GM23338 (cell line): ENCODE data around the gene SH3RF3.
A peak's percentile ranks its signal among the peaks of the same experiment; 100 is the strongest.

ENCODE experiments used
- CREB1 ChIP-seq: fragments of 250-450 bp; sonication (Bioruptor Pico); IDR thresholded peaks from 2 replicates; pipeline ENCODE4 v1.5.0; 2020; ENCODE audit warnings: low read depth, mild to moderate bottlenecking, moderate library complexity
- CTCF ChIP-seq, 2 experiments: fragments of 200-600 bp in 1 of 2; sonication (generic) in 1 of 2; conservative IDR thresholded peaks; 2 replicates each; pipeline versions ENCODE4 v1.5.1 to v1.6.1; 2016 to 2017; ENCODE audit warnings: antibody characterized with exemption in 2 of 2, low read depth in 2 of 2, mild to moderate bottlenecking in 2 of 2, moderate library complexity in 1 of 2
- EZH2 ChIP-seq: fragments of 200-600 bp; sonication (generic); IDR thresholded peaks from one replicate; pipeline ENCODE4 v1.8.0; 2017; ENCODE audit warnings: antibody characterized with exemption, mild to moderate bottlenecking, low read depth; ENCODE audit not compliant: unreplicated experiment
- EZH2phosphoT487 ChIP-seq: fragments of 200-600 bp; sonication (generic); IDR thresholded peaks from one replicate; pipeline ENCODE4 v1.8.1; 2018; ENCODE audit warnings: antibody characterized with exemption; ENCODE audit not compliant: unreplicated experiment
- JUNB ChIP-seq: IDR thresholded peaks from one replicate; pipeline ENCODE4 v1.6.1; 2016; ENCODE audit warnings: antibody characterized with exemption; ENCODE audit not compliant: unreplicated experiment
- POLR2AphosphoS5 ChIP-seq: IDR thresholded peaks from 2 replicates; pipeline ENCODE4 v1.6.1; 2016; ENCODE audit warnings: antibody characterized with exemption, low read depth
- STAT1 ChIP-seq: IDR thresholded peaks from one replicate; pipeline ENCODE4 v1.6.1; 2016; ENCODE audit warnings: antibody characterized with exemption; ENCODE audit not compliant: unreplicated experiment
- ZNF114 ChIP-seq: fragments of 250-450 bp; sonication (Bioruptor Pico); IDR thresholded peaks from 2 replicates; pipeline ENCODE4 v1.5.0; 2020; ENCODE audit warnings: mild to moderate bottlenecking, moderate library complexity
- ZNF462 ChIP-seq: fragments of 250-450 bp; sonication (Bioruptor Pico); IDR thresholded peaks from 2 replicates; pipeline ENCODE4 v1.5.0; 2020; ENCODE audit warnings: mild to moderate bottlenecking, moderate library complexity
- TF ChIP-seq, protein P1 (sequence below): IDR thresholded peaks from one replicate; pipeline ENCODE4 v1.6.1; 2018; ENCODE audit warnings: antibody characterized with exemption; ENCODE audit not compliant: unreplicated experiment

DNA sequence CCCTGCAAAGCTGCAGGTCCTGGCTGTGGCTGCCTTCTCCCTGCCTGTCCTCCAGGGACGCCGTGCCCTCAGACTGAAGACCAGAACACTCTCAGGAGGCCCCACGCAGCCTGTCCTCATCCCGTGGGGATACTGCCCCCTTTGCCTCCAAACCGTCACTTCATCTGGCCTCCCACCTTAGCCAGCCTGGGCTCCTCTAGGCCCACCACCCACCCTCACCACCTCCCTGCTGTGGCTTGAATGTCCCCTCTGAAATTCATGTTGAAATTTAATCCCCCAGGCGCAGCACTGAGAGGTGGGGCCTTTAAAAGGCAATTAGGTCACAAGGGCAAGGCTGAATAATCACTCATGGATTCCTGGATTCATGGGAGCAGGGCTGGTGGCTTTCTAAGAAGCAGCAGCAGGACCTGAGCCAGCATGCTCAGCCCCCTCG is 286.6 kb downstream of the SH3RF3 start:
- TF ChIP-seq CTCF (conservative IDR thresholded peaks at IDR 0.05; ENCODE audit: low read depth in 2 of 2) (peak in 1 of 2 experiments; percentile 7; a peak in 1 of 4 replicates), EZH2 (no peak), EZH2phosphoT487 (no peak), JUNB (no peak), POLR2AphosphoS5 (no peak), ZNF114 (CRISPR knock-in tag) (no peak), CREB1 (CRISPR knock-in tag) (no peak), STAT1 (no peak), ZNF462 (no peak)
- TF ChIP-seq, protein P1, sequence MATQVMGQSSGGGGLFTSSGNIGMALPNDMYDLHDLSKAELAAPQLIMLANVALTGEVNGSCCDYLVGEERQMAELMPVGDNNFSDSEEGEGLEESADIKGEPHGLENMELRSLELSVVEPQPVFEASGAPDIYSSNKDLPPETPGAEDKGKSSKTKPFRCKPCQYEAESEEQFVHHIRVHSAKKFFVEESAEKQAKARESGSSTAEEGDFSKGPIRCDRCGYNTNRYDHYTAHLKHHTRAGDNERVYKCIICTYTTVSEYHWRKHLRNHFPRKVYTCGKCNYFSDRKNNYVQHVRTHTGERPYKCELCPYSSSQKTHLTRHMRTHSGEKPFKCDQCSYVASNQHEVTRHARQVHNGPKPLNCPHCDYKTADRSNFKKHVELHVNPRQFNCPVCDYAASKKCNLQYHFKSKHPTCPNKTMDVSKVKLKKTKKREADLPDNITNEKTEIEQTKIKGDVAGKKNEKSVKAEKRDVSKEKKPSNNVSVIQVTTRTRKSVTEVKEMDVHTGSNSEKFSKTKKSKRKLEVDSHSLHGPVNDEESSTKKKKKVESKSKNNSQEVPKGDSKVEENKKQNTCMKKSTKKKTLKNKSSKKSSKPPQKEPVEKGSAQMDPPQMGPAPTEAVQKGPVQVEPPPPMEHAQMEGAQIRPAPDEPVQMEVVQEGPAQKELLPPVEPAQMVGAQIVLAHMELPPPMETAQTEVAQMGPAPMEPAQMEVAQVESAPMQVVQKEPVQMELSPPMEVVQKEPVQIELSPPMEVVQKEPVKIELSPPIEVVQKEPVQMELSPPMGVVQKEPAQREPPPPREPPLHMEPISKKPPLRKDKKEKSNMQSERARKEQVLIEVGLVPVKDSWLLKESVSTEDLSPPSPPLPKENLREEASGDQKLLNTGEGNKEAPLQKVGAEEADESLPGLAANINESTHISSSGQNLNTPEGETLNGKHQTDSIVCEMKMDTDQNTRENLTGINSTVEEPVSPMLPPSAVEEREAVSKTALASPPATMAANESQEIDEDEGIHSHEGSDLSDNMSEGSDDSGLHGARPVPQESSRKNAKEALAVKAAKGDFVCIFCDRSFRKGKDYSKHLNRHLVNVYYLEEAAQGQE, result no peak
